8988T (cell line): ENCODE measurements around the gene ZBTB4.

Experiments used
- DNase-seq: peaks from one replicate; pipeline ENCODE4 v3.0.0; 2011

Gene ZBTB4

DNA sequence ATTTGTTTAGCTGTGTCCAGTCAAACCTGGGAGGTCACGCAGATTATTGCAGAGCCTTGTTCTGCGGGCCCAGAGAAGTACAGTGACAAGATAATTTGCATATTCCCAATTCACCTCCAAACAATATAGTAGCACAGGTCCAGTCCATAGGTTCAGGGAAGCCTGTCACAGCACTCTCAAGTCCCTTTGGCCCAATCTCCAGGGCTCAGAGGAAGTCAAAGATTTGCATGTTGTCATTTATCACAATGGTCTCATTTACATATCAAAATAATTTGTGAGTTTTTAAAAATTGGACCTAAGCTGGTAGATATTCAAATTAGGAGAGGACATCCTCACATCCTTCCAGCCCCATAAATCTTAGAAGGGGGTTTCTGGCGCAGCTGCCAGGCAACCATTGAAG is 11.9 kb downstream of the ZBTB4 start:
- DNase-seq: no peak

- no peak for DNase-seq
These were observed 12.6 kb downstream of the ZBTB4 start for GRCh38 chr17:7466639-7467341.

GRCh38 chr17:7466318-7466638 is 13.2 kb downstream of the ZBTB4 start:
- no peak for DNase-seq

DNA sequence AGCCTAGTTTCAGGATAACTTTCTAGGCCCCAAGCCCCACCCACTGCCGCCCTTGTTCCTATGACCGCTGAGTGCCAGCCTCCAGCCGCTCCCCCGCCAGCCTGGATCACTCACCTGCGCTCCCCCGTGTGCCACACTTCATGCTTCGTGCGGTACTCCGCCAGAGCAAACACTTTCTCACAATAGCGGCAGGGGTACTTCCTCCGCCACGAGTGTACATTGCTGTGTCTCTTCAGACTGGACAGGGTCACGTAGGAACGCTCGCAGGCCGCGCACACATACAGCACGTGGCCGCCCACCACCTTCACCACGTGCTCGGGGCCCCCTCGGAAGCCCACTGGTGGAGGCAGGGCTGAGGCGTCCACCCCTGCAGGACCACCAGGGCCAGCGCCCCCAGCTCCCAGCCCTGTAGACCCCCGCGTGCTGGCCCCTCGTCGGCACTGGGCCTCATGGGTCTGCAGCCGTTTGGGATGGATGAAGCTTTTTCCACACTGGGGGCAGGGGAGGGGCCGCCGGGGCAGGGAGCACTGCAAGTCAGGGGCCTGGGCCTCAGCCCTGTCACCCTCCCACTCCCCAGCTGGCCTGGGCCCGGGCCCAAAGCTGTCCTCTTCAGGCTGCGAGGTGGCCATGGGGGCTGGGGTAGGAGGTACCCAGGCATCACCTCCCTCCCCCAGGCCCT is 13.7 kb downstream of the ZBTB4 start:
- DNase-seq: no peak

GRCh38 chr17:7464081-7464480 is 15.3 kb downstream of the ZBTB4 start:
- no peak for DNase-seq

DNA sequence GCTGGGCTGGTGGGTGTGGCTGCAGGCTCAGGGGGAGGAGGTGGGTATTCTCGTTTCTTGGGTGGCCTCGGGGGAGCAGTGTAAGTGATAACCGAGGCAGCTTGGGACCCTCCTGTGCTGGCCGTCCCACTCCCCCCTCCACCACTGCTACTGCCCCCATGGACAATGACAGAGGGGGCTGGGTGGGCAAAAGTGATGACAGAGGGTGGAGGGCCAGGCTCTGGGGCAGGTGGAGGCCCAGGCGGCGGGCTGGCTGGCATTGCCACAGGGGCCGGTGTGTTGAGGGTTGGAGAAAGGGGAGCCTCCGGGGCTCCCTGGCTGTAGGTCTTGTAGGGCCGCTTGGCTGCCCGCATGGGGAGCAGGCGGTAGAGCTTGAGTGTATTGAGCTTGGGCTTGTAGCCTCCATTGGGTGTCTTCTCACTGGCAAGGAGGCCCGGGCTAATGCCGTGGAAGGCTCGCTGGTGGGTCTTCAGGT is 16.0 kb downstream of the ZBTB4 start:
- DNase-seq: no peak

DNA sequence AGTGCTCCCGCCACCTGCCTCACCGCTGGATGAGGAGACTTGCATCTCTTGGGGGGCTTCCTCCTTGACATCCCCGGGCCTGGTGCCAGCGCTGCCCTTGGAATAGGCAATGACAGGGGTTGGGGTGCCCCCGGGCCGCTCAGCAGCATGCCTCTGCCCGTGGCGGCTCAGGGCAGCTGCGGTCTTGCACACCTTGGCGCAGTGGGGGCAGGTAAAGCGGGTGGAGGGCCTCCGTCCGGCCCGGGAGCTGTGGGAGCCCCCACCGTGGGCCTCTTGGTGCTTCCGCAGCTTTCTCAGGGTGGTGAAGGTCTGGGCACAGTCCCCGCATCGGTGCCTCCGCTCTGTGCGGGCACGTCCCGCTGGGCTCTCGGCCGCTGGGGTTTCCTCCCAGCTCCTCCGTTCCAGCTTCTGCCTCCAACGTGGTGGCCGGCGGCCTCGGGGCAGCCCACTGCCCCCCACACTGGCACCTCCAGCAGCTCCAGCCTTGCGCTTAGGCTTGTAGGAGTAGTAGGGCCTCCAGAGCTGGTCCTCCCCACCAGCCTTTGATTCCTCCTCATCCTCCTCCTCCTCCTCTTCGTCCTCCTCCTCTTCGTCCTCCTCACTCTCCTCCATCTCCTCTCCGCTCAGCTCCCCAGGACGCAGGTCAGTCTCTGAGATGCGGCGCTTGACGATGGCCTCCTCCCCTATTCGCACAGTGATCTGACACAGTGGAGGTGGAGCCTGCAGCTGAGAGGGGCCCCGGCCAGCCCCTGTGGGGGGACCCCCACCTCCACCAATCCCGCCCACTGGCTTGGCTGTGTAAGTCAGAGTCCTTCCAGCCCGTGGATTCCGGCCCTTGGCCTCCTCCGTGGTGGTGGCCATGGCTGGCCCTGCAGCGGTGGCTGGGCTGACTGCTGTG is 16.7 kb downstream of the ZBTB4 start:
- DNase-seq: no peak

DNA sequence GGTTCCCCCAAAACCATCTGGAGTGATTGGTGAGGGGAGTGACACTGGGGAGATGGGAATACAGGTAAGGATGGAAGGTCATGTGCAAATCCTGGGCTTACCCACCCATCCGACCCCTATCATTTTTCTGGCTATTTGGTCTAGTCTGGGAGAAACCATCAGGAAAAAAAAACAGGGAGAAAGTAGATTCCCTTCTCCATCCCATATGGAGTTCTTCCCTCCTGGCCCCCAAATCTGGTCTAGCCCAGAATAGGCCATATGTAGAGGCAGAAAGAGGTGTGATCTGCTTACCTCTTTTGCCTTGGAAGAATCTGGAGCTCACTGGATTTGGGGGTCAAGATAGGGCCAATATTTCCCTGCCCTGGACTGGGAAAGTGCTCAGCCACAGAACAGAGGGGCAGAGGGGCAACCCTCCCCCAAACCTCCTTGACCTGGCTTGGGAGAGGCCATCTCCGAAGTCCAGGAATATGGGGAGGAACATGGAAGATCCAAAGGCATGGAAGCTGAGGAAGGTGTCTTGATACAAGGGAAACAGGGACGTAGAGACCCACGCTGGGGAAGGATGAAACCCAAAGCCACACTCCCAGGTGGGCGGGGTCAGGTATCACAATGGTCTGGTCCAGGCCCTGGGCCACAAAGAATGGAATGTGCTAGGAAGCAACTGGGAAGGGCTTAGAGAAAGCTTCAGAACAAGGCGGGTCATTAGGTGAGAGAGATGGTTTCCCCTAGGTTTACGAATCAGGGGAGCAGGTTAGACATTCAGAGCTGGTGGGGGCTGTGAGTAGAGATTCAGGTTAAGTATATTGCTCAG is 18.4 kb downstream of the ZBTB4 start:
- DNase-seq: no peak

- DNase-seq: no peak
These were observed 19.4 kb downstream of the ZBTB4 start for GRCh38 chr17:7459961-7460545.

DNA sequence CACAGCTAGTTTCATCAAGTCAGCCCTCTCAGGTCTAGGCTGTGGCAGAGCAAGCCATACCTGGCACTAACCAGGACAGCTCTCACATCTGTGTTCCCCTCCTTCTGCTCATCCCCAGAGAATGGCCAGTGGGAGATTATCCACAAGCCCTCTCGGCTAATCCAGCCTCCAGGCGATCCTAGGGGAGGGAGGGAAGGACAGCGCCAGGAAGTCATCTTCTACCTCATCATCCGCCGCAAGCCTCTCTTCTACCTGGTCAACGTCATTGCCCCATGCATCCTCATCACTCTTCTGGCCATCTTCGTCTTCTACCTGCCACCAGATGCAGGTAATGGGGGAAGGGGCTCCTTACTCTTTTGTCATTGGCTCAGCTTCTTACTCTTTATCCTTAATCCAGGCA is 31.0 kb downstream of the ZBTB4 start:
- DNase-seq: no peak

DNA sequence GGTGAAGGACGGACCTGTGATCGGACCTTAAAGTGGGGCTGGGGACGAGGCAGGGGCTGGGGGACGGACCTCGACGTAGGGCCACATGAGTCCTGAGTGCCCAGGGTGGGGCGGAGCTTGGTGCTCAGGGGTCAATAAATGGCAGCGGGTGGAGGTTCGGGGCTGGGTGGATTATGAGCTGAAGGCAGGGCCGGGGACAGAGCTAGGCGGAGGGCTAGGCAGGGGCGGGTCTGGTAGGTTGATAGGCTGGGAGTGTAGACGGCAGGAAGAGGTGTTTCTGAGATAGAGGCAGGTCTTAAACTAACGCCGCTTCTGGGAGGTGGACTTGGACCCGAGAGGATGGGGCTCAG is 33.8 kb downstream of the ZBTB4 start:
- peak; percentile 75 for DNase-seq

DNA sequence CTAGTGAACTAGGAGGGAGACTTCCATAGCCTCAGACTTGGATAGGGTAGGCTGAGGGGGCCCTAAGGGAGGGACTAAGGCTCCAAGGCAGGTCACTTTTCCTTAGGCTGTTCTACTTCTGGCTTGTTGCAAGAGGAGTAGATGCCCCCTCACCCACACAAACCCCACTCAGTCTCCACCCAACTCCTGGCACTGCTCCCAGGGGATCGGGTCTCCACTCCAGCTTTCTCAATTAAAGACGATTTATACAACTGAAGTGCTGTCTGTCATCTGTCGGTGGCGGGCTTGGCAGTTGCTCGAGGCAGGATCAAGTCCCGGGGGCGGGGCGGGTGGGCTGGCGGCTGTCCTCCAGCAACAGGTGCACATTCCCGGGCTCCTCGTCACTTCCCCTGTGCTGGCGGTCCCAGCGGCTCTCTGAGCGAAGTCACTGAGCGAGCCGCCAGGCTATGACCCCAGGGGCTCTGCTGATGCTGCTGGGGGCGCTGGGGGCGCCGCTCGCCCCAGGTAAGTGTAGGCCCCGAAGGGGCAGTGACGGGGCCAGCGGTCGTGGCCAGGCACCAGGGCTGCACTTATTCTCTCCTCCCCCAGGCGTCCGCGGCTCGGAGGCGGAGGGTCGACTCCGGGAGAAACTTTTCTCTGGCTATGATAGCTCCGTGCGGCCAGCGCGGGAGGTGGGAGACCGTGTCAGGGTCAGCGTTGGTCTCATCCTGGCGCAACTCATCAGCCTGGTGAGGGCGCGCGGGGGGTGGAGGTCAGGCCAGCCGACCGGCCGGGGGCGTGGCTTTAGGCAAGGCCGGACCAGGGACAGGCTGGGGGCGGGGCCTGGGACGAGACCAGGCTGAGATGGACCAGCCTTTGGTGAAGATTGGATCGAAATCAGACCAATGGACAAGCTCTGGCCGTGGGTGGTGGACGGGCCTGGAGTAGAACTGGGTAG is 34.5 kb downstream of the ZBTB4 start, which contains the start of gene CHRNB1:
TSS of gene CHRNB1 (plus strand) at position 380 of the 937 bp plus-strand sequence. CDS start at position 447, 67 bp downstream.
- peak; percentile 86 for DNase-seq

DNA sequence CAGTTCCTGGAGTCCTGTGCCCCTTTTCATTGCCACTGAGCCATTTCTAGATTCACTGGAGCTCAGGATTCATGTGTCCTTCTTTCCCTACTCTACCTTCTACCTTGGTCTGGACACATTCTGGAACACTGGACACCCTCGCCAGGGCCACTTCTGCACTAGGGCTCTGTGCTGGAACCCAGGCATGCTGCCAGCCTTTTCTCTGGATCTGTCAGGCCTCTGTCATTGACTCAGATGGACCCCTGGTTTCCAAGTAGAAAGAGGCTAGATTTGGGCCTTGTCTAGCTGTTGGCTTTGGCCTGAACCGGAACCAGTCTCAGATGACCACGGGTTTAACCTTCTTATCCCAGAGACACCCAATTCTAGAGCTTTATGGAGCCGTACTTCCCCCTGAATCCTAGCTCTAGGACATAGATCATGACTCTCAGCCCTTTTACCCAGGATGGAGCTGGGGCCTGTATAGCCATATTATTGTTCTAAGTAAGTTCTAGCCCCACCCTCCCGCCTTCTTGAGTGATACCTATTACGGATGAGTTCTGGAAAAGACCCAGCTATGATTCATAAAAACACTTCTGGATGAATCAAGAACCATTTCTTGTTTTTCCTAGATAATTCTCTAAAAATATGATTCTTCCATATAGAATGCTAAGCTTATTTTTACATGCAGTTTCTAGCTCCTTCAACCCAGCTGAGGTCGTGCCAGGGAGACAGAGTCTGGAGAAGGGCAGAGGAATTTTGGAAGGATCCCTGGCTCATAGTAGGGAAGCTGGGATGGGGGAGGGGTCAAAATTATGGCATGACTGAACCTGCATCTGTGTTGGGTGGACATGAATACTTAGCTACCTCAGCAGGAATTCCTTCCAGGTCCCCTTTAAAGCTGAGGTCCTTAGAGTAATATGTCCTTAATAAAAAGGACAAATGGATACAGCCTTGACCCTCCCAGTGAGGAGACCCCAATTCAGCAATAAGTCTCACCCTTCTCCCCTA is 35.6 kb downstream of the ZBTB4 start:
- DNase-seq: no peak

GRCh38 chr17:7442142-7442541 is 37.3 kb downstream of the ZBTB4 start:
- no peak for DNase-seq

GRCh38 chr17:7441266-7441665 is 38.2 kb downstream of the ZBTB4 start:
- DNase-seq: no peak

GRCh38 chr17:7440834-7441195 is 38.6 kb downstream of the ZBTB4 start:
- no peak for DNase-seq

GRCh38 chr17:7440113-7440833 is 39.2 kb downstream of the ZBTB4 start:
- no peak for DNase-seq

- DNase-seq: no peak
These were observed 39.8 kb downstream of the ZBTB4 start, which contains the start of gene FGF11 for GRCh38 chr17:7439462-7440112. FGF11 (plus strand) TSS chr17:7439512; CDS start chr17:7439621, 109 bp downstream.
